PC-3 (cell line): ENCODE results near the gene SLITRK4. TPM values are rescaled to one million over a fixed set of nuclear protein-coding genes. Genes with fewer than 3 reads are reported as not detected.

Experiments
- ATAC-seq: fragments of 200-7000 bp; cut with Tn5 transposase; 2 replicates; pipeline ENCODE4 v1.9.1; 2020; ENCODE audit warnings: mild to moderate bottlenecking, moderate library complexity
- BruUV-seq: library from RNA; stranded (reverse); fragments of 400-500 nt; replicated peaks from 2 replicates; lab custom pipeline; 2021; lab: Mats Ljungman, UMichigan
- CTCF ChIA-PET: fragments of 300-600 bp; sonication (Branson Sonifier 250); formaldehyde crosslinking; loops from one replicate; lab custom pipeline; 2022; ENCODE audit warnings: antibody characterized with exemption; lab: Charles Lee
- POLR2A ChIA-PET: fragments of 300-600 bp; sonication (Branson Sonifier 250); formaldehyde crosslinking; loops from one replicate; lab custom pipeline; 2022; ENCODE audit warnings: antibody characterized with exemption; ENCODE audit not compliant: unreplicated experiment; lab: Charles Lee
- DNase-seq: peaks from one replicate; pipeline ENCODE4 v3.0.0-alpha.2; 2015
- H2AFZ ChIP-seq: fragments of 300-600 bp; sonication (generic); 2 replicates; pipeline ENCODE4 v1.6.0; 2016; ENCODE audit warnings: antibody characterized with exemption, low read length
- H3F3A ChIP-seq: fragments of 300-600 bp; sonication (generic); one replicate; pipeline ENCODE4 v1.6.0; 2017; ENCODE audit warnings: antibody characterized with exemption, low read length, control low read depth, mild to moderate bottlenecking; ENCODE audit not compliant: unreplicated experiment
- H3K27ac ChIP-seq: fragments of 300-600 bp; sonication (generic); 2 replicates; pipeline ENCODE4 v1.5.1; 2016; ENCODE audit warnings: mild to moderate bottlenecking, low read length
- H3K27me3 ChIP-seq: fragments of 300-600 bp; sonication (generic); 2 replicates; pipeline ENCODE4 v1.6.1; 2016; ENCODE audit warnings: low read length, mixed read lengths
- H3K36me3 ChIP-seq: fragments of 300-600 bp; sonication (generic); 2 replicates; pipeline ENCODE4 v1.6.1; 2016; ENCODE audit warnings: low read depth, mixed run types, low read length, mixed read lengths
- H3K4me1 ChIP-seq: fragments of 300-600 bp; sonication (generic); 2 replicates; pipeline ENCODE4 v1.5.1; 2016; ENCODE audit warnings: low read length; ENCODE audit not compliant: insufficient read depth
- H3K4me2 ChIP-seq: fragments of 300-600 bp; sonication (generic); 2 replicates; pipeline ENCODE4 v1.6.0; 2016; ENCODE audit warnings: low read length
- H3K4me3 ChIP-seq: fragments of 300-600 bp; sonication (generic); 2 replicates; pipeline ENCODE4 v1.5.1; 2016; ENCODE audit warnings: mild to moderate bottlenecking, low read length, mixed read lengths
- H3K79me2 ChIP-seq: fragments of 300-600 bp; sonication (generic); 2 replicates; pipeline ENCODE4 v1.6.1; 2017; ENCODE audit warnings: low read length, mixed read lengths
- H3K9ac ChIP-seq: fragments of 300-600 bp; sonication (generic); 2 replicates; pipeline ENCODE4 v1.6.0; 2016; ENCODE audit warnings: mild to moderate bottlenecking, low read length
- H3K9me2 ChIP-seq: fragments of 300-600 bp; sonication (generic); replicated peaks from 2 replicates; pipeline ENCODE4 v1.6.1; 2016; ENCODE audit warnings: mixed run types, low read length, mixed read lengths
- H3K9me3 ChIP-seq: fragments of 300-600 bp; sonication (generic); 2 replicates; pipeline ENCODE4 v1.6.1; 2016; ENCODE audit warnings: low read length, mixed read lengths
- H4K20me1 ChIP-seq: fragments of 300-600 bp; sonication (generic); 2 replicates; pipeline ENCODE4 v1.6.1; 2016; ENCODE audit warnings: low read length, mixed read lengths
- EZH2 ChIP-seq: fragments of 300-600 bp; sonication (generic); IDR thresholded peaks from one replicate; pipeline ENCODE4 v1.6.1; 2017; ENCODE audit warnings: antibody characterized with exemption, mild to moderate bottlenecking, low read length; ENCODE audit not compliant: unreplicated experiment
- EZH2phosphoT487 ChIP-seq: fragments of 300-600 bp; sonication (generic); IDR thresholded peaks from 2 replicates; pipeline ENCODE4 v1.6.1; 2018; ENCODE audit warnings: mild to moderate bottlenecking, antibody characterized with exemption, low read length, borderline replicate concordance
- intact Hi-C: fragments of 100-400 bp; cut with micrococcal nuclease; formaldehyde crosslinking; loops from 2 replicates; pipeline ENCODE4 v1.9.0; 2023
- total RNA-seq: library from RNA; depleted of rRNA; stranded (reverse); fragments of >200 nt; gene quantifications from 2 replicates; pipeline ENCODE4 v1.2.3, GENCODE V29; 2014; rRNA removed
- TF ChIP-seq, protein P1 (sequence below): fragments of 300-600 bp; sonication (generic); conservative IDR thresholded peaks from 2 replicates; pipeline ENCODE4 v1.5.1; 2017; ENCODE audit warnings: antibody characterized with exemption, low read depth, mild to moderate bottlenecking, low read length

Gene SLITRK4
- total RNA-seq, 1 experiment from 2014 or later: 2.3 TPM

DNA sequence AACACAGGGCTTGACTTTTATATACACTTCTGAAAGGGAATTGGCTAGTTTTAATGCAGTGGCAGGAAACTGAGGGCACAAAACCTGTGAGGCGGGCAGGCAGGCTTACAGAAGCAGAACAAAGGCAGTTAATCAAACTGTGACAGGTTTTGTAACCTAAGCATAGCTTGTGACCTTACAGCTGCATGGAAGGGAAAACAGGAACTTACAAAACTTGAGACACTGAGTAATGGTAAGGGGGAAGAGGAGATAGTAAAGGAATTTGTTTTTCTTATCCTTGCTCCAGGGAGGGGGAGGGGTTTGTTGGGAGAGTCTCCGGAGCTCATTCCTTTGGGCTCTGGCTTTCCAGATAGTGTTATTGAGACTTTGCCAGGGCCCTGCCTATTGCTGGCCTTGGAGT, 55.6 kb downstream of the SLITRK4 start:
- POLR2A ChIA-PET: no interaction called here
- TF ChIP-seq EZH2 (no peak), EZH2phosphoT487 (no peak)
- TF ChIP-seq, protein P1, sequence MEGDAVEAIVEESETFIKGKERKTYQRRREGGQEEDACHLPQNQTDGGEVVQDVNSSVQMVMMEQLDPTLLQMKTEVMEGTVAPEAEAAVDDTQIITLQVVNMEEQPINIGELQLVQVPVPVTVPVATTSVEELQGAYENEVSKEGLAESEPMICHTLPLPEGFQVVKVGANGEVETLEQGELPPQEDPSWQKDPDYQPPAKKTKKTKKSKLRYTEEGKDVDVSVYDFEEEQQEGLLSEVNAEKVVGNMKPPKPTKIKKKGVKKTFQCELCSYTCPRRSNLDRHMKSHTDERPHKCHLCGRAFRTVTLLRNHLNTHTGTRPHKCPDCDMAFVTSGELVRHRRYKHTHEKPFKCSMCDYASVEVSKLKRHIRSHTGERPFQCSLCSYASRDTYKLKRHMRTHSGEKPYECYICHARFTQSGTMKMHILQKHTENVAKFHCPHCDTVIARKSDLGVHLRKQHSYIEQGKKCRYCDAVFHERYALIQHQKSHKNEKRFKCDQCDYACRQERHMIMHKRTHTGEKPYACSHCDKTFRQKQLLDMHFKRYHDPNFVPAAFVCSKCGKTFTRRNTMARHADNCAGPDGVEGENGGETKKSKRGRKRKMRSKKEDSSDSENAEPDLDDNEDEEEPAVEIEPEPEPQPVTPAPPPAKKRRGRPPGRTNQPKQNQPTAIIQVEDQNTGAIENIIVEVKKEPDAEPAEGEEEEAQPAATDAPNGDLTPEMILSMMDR: no peak

More for the DNA sequence above, 55.6 kb downstream of the SLITRK4 start:
- no peak for ATAC-seq
- Histone ChIP-seq H3F3A (no peaks in the 10 kb centered on the region), H3K9me2 (no peaks in the 10 kb centered on the region), H3K79me2 (no peaks in the 10 kb centered on the region), H3K9me3 (no peaks in the 10 kb centered on the region), H3K4me3 (no peak overlapping the region), H4K20me1 (no peaks in the 10 kb centered on the region), H3K27ac (no peak overlapping the region), H3K27me3 (no peaks in the 10 kb centered on the region), H2AFZ (no peak overlapping the region), H3K4me2 (no peak overlapping the region), H3K9ac (no peak overlapping the region), H3K4me1 (no peaks in the 10 kb centered on the region), H3K36me3 (no peaks in the 10 kb centered on the region)
- BruUV-seq: no TSS peak
- DNase-seq: peak; percentile 47
- intact Hi-C loops: no loop called here
- CTCF ChIA-PET: no interaction called here

Other genes starting within 250 kb of the SLITRK4 start
- not detected in 2 replicates for gene SPANXN3, start 118.6 kb downstream of the SLITRK4 start, total RNA-seq
- not detected in 2 replicates for gene SPANXN2, start 84.7 kb upstream of the SLITRK4 start, total RNA-seq
- gene UBE2NL, start 248.0 kb upstream of the SLITRK4 start, total RNA-seq: not detected in 2 replicates